HG02840 (cell line): Measurements from ENCODE around the gene PLEKHA6.

Source experiments
- ATAC-seq: cut with Tn5 transposase; IDR thresholded peaks from one replicate; pipeline ENCODE4 v1.9.1; 2021; ENCODE audit warnings: mild to moderate bottlenecking, moderate library complexity, moderate number of reproducible peaks; ENCODE audit not compliant: unreplicated experiment, low FRiP score

PLEKHA6 gene

DNA sequence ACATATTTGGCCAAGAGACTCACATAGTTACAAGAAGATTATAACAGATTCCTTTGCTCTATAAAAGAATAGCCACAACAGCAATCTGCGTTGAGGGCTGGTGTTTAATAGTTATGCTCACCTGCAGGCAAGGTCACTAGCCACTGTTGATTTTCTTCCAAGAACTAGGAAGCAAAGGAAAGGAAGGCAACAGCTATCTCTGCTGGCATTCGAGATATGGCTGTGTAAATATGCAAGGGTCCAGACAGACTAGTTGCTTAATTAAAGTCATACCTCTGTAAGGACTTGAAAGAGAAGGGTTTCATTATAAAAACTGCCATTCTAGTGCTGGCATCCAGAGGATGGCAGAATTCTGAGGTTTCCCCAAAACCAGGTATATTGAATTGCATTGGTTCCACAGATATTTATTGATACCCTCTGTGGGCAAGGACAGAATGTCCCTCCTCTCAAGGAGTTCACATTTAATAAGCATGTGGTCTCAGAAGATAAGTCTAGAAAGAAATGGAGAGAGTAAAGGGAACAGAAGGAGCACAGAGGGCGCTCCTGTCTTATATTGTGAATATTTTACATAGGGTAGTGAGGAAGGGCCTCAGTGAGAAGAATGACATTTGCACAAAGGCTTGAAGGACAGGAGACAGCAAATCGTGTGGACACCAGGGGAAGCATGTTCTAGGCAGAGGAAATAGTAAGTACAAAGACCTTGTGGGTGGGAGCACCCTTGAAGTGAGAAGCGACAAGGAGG lies 23.6 kb upstream of the PLEKHA6 start:
- no peak for ATAC-seq

DNA sequence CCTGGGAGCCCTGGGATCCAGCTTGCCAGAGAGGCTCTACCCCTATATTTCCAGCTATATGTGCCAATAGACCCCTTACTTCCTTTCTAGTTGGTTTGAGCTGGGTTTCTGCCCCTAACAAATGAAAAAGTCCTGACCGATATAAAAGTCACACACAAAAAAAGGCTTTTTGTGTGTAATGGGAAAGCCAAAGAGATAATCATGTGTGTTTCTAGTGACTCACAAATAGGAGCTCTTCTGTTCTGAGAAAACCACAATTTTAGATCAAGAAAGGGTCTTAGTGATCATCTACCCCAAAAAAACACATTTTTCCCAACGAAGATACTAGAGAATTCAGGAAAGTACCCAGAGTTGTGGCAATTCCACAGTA lies 23.0 kb upstream of the PLEKHA6 start:
- ATAC-seq: no peak

DNA sequence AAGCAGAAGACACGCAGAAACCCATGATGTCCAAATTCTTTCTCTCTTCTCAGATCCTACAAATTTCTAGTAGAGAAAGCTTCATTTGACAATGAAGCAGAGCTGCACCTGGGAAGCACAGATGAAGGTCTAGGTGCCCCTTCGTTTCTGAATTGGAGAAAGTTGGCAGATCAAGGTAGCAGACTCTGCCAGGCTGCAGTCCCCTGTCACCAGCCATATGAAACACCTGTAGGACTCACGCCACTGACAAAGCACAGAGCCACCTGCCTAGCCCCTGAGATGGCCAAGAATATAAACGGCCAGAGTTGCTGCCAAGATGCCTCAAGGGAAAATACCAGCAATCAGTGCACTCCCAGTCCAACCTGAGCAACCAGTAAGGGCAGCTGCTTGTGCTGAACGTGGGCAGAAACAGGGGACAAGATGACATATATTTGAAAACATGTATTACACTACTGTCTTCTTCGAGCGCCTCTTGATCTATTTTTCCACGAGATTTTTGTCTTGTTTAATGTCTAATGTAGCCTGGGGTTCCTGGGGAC lies 20.6 kb upstream of the PLEKHA6 start:
- no peak for ATAC-seq

DNA sequence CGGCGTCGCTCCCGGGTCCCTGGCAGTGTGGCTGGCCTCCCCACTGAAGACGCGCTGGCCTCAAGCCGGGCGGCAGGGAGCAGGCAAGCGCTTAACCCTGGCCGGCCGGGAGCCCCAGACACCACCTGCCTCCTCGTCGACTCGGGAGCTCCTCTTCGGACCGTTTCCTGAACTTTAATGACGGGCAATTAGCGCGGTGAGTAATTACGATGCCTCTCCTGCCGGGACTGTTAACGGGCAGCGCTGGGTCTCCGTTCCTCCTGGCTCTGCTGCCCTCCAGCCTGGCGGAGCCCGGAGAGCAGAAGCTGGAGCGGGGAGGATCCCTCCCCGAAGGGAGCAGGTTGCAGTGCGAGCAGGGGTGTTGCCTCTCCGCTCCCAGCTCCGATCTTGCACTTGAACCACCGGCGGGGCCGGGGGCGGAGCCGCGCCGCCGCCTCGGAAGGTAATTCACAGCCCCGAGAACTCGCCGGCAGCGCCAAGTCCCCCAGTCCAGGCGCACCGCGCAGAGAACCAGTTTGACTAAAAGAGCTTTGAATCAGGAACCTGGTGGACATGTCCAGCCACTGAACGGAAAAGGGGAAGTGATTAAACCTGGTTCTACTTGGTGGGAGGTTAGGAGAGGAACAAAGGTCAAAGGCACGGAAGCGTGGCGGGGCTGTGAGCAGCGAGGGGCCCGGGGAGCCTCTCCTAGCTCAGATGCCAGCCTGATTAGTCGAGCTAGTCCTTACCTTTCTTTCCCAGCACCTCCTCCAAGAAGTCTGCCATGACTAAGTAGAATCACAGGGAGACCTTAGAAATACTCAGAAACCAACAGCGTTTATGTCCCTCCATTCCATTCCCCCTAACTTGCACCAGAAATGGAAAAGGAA lies 18.3 kb upstream of the PLEKHA6 start:
- no peak for ATAC-seq

DNA sequence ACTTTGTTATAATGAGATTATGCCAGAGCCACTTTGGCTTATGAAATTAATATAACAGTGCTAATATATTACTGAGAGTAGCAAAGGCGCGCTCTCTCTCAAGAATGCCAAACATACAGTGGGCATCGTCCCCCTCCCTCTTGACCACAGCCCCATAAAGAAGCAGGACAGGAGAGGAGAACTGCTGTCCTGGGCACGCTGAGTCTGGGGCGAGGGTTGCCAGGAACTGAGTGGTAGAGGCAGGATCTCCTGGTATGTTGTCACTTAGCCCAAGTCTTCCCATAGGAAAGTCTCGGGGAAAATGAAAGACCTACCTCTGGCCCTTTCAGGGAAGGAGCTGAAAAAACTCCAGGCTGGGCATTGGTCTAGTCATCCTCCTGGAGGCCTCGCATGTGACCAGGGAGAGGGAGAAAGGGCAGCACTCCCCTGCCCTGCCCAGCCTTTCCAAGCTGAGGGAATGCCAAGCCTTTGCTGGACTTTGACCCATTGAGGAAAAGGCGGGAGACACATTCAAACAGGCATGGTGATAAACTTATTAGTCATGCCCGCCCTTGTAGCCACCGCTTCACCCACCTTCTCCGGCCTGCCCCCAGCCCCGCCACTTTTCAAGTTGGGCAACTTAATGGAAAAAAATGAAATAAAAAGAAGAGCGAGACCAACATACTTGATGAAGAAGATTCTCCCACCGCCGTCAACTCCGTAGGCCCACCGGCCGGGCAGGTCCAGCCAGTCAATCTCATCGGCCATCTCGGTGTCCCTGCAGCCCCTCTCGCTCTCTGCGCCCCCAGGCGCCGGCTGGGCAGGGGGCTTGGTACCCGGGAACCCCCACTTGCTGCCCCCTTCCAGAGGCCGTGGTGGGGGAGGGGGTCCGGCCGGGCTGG lies 17.4 kb upstream of the PLEKHA6 start:
- ATAC-seq: no peak

DNA sequence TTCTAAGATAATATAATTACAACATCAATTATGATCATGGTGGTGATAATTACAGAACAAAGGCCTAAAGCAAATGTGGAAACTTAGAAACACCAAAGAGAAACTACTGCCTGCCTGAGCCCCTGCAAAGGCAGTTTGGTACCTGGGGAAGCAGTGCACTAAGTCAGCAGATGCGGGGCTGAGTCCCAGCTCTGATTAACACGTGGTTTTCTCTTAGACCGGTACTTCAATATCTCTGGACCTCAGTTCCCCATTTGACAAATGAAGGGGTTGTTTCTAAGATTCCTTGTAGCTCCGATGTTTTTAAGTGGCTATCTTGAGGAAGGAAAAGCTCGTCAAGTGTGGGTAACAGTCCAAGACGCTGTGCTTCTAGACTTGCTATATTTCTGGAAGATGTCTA lies 16.7 kb upstream of the PLEKHA6 start:
- no peak for ATAC-seq

DNA sequence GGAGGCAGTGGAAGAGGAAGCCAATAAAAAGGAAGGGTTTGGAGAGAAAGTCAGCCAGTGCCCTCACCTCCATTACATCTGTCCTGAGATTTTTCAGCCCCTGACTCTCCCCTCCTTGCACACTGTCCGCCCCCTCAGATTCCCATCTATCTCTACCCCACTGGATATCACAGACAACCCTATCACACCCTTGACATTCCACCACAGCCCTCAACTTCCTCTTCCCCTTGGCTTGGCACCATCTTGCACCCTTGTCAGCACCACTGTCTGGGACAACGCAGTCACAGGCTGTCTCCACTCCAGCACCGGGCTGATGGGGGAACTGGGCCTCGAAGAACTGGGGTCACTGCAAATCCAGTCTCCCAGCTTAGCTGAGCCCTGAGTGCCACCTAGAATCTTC lies 14.2 kb upstream of the PLEKHA6 start:
- no peak for ATAC-seq

DNA sequence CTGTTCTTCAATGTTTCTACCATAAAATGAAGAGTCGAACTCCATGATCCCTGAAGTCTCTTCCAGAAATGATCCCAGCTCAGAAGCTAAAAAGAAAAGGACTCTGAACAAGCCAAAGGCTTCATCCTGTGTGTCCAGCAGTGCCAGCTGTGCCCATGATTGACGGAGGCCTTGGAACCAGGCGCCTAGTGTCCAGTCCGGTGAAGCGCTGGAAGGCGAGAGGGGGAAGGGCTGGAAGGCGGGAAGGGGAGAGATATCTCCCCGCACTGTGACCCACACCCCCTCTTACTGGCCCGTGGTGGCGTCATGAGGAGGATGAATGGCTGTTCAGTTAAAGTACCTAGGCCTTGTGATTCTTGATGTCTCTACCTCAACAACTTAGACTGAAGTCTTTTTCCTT lies 10.4 kb upstream of the PLEKHA6 start:
- no peak for ATAC-seq

DNA sequence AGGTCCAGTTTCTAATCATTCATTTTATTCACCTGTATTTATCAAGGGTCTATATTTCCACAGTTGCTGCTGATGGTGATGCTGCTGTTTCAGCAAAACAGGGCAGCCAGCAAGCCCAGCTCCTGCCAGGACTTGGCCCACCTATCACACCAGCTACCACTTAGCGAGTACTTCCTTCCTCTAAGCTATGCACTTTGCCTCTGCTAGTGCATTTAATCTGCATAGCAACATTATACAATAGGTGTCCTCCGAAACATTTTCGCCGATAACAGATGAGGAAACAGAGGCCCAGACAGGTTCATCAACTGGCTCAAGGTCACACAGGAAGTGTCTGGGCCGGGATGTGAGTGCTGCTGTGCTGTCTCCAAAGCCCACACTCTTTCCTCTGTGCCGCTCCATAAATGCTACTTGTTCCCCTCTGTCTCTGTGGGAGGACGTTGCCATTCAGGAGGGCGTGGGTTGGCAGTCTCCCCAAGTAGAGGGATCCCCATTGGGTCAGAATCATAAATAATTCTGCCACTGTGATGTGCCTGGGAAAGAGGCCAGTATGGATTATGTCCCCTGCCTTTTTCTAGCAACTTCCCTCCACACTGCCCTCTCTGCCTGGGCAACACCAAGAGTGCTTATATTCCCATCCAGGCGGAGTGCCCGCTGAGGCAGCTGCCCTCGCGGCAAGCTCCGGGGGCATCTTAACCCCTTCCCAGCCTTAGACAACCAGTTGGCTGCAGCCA lies 9.4 kb upstream of the PLEKHA6 start:
- ATAC-seq: no peak

DNA sequence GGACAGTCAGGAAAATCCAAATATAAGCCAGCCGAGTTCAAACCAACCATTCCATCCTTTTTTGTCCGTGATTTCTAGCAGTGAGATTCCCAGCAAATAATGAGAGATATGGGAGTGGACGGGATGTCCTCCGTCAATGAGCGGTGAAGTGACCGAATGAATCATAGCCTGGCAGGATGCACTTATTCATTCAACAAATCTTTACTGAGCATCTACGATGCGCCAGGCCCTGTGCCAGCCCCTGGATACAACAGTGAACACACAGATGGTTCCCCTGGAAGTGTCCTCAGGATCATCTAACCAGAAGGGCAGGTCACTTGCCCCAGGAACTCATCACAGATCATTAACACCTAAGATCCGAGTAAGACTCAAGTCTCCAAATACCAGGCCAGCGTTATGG lies 8.2 kb upstream of the PLEKHA6 start:
- no peak for ATAC-seq

DNA sequence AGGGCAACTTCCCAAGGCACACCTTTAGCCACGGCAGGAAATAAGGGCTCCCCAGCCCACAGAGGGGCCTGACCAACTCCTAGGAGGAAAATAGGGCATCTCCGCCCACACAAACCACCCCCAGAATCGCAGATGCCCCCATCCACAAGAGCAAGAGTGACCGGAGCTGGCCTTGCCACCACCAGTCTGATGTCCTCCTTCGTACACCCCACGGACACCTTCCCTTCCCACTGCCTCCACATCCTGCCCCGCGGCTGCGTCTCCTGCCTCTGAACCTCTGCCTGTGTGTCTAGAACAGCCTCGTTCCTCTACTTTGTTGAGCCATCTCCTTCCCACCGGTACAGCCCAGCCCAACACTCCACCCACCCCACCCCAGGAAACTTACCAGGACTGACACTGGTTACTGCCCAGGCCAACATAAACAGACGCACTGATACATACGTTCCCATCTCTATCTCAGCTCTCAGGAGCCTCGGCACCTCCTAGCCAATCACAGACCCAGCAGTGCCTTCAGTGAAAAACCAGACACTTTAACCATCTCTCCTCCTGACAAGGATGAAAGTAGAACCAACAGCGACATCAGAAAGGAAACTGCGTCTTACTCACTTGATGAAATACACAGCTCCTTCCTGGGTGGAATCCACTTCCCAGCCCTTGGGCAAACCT lies 7.6 kb upstream of the PLEKHA6 start:
- no peak for ATAC-seq

DNA sequence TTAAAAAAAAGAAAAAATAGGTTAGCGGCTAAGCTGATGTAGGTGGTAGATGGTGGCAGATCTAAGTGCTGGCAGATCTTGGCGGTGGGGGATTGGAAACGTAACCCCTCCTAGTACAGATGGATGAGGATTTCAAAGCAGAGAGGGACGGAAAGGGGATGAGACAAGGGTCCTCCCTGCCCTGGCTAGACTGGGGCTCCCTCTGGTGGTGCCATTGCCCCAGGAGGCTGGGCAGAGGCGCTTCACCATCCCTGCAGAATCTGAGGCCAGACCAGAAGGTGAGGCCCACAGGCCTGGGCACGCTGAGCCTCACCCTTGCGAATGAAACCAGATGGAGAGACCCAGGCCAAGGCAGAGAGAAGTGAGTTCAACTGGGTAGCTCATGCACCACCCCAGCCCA lies 7.0 kb upstream of the PLEKHA6 start:
- ATAC-seq: no peak

DNA sequence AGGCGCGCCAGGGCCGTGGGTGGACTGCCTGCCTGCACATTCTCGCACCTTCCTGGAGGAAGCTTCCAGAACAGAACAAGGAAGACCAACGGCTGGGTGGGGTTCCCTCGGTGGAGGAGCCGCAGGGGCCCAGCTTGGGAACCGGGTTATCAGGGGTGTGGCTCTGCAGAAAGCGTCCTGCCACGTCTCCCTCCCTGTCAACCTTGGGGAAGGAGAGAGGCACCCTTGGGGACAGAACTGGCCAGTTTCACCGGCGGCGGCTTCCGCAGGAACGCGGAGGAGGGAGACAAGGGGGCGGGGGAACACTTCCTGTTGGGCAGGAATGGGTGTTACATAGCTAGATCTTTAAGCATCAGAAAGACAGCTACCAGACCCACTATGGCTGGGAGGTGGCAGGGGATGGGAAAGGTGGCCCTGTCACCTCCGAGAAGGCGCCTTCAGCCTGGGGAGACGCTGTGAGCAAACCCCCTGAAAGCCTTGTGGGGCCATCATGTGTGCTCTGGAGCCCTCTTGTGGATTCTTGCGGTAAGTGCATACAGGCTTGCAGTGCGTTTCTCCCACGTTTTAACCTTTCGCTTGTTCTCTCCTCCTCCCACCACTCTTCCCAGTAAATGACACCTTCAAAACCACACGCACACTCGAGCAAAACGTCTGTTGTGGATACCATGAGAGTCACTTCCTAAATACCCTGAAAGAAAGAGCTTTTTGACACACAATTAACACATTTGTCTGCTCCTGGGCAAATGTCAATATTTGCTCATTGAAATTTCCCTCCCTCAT lies 3.8 kb upstream of the PLEKHA6 start:
- ATAC-seq: no peak

DNA sequence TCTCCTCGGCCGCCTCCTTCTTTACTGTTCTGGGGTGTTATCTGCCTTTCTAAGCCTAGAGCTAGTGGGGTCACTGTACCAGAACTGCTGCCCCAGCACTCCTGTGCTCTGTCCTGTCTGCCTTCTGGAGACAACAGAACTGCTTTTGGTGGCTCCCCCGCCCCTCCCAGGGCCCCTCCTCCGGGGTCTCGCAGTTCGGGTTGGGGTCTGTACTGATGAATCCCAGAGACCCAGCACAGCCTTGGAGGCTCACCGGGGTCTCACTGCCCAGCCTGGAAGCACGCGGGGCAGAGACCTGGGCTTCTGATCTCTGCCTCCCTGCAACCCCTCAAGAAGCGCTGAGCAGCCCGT lies 3.2 kb upstream of the PLEKHA6 start:
- ATAC-seq: no peak

DNA sequence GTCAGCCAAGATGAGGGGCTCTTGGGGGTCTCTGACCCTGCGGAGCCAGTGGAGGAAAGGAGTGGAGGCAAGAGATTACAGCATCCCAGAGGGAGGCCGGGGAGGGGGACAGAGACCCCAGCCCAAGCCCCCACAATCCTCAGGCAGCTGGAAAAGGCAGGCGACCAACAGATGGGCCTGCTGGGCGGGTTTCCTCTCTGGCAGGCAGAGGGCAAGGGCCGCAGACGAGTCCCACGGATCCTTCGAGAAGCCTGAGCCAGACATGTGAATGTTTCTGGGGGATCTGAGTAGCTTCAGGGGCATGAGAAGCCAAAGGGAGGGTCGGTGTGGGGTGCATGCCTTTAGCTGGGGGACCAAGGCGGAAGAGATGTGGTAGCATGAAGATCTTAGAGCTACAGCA lies 2.1 kb upstream of the PLEKHA6 start:
- ATAC-seq: no peak

DNA sequence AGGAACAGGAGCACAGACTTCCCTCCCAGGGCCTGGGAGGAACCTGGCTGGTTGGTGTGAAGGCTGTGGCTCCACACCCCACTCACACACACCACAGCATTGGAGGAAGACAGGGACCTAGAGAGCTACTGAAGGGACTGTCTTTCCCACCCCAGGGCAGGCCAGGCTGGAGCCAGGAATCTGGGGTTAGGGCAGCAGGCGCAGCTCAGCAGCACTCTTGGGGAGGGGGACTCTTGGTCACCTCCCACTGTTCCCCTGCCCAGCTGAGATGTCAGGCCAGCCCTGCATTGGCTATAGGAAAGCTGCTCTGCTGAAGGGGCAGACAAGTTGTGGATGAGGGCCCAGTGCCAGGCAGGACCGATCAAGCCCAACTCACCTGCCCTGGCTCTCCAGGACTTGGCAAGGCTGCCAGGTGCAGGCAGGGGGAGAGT lies 1.6 kb upstream of the PLEKHA6 start:
- no peak for ATAC-seq

DNA sequence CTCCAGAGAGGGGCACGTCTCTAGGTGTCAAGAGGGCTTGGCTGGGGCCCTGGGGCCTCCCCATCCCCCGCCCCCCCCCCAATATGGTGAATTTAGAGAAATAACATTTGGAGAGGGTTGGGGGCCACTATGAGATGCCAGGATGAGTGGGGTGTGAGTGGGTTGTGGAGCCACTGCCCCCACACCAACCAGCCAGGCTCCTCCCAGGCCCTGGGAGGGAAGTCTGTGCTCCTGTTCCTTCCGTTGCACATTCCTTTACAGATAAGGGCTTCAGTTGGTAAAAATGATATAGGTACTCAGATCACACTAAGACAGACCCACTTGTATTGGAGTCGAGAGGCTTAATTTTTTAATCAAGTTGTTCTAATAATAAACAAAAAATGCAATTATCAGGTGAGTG lies 585 bp upstream of the PLEKHA6 start:
- ATAC-seq: no peak

DNA sequence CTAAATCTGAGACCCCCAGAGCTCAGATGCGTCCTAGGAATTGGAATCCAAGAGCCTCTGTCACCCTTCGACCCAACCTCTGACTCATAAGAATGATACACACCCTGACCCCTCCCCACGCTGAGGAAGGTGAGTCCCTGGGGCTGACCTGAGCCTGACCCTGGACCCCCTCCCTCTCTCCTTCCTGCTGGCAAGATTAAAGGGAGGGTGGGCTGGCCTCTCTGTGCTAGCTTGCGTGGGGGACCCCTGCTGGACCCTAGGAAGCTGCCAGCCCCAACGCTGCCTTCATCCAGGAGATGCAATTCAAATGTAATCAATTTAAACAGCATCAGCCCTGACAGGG lies 627 bp downstream of the PLEKHA6 start:
- no peak for ATAC-seq

DNA sequence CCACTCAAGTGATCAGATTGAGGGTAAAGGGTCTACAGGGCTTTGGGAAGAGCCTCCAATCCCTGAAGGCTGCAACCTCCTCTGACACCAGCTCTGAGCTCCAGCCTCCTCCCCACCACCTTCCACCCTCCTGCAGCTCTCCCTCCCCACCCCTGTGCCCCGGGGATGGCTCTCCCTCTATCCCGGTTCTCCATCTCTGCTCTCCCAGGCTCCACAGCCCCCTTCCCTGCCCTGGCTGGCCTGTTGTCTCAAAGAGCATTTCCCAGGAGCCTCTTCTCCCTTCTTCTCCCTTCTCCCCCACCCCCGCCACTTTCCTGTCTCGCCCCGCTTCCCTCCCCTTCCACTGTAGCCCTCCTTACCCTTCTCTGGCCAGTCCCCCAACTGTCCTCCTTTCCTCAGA lies 1.1 kb downstream of the PLEKHA6 start:
- no peak for ATAC-seq
